Epithelial cell of prostate (primary cell): Measurements from ENCODE around the gene NEUROD1.

Experiments used
- DNase-seq: peaks from one replicate; pipeline ENCODE4 v3.0.0-alpha.2; 2011; ENCODE audit warnings: low read depth, low spot score
- H3K27ac ChIP-seq: fragments of 450-650 bp; 2 replicates; pipeline ENCODE4 v1.5.1; 2017; ENCODE audit warnings: mild to moderate bottlenecking

Gene NEUROD1

GRCh38 chr2:181680937-181681811 lies 857 bp upstream of the NEUROD1 start:
- no peak overlapping the region for H3K27ac ChIP-seq
- no peak for DNase-seq

DNA sequence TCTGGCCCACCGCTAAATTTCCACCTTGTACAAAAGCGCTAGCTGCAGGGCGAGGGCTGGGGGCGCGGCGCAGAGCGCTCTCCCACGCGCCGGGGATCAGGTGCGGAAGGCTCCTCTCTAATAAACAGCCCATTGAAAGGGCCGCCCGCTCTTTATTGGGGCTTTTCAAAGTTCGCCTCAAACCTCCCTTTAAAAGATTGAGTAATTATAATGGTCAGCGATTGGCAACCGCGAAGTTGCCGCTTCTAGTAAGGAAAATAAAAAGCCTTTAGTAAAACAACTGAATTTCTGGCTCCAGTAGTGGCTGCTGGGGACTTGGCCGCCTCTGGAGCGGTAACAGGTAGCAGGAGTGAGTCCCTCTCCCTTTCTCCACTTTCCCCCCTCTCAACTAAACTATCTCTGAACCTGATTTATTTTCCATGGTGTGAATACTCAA lies 755 bp downstream of the NEUROD1 start:
- H3K27ac ChIP-seq = no peak overlapping the region
- no peak for DNase-seq

GRCh38 chr2:181678861-181679543 lies 1.3 kb downstream of the NEUROD1 start:
- H3K27ac ChIP-seq = no peak overlapping the region
- no peak for DNase-seq

DNA sequence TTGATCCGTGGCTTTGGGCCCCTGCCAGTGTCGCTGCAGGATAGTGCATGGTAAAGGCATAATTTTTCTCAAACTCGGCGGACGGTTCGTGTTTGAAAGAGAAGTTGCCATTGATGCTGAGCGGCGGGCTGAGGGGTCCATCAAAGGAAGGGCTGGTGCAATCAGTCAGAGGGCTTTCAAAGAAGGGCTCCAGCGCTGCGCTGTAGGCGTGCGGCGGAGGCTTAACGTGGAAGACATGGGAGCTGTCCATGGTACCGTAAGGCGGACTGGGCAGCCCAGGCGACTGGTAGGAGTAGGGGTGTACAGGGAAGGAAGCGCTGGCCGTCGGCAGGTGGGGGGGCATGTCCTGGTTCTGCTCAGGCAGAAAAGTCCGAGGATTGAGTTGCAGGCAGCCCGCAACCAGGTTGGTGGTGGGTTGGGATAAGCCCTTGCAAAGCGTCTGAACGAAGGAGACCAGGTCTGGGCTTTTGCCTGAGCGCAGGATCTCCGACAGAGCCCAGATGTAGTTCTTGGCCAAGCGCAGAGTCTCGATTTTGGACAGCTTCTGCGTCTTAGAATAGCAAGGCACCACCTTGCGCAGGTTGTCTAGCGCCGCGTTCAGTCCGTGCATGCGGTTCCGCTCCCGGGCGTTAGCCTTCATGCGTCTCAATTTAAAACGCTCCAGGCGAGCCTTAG lies 2.3 kb downstream of the NEUROD1 start:
- peak; percentile 5 for DNase-seq
- no peak overlapping the region for H3K27ac ChIP-seq

DNA sequence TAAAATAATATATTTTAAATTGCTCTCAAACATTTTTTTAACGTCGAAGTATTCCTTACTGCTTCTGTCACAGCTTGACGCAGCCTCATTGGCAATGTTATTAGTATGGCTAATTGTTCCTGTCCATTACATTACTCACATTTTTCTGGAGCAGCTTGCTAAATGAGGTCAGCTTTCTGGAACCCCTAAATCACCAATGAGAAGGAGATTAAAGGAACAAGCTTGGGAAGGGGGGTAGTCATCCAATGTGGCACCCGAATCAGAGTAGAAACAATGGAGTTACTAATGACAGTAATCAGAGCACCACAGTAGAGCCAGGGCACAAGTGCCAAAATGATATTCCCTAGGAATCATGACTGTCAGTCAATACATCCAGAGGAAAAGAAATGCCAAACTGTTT lies 5.1 kb downstream of the NEUROD1 start:
- no peak for DNase-seq
- H3K27ac ChIP-seq = no peak overlapping the region

DNA sequence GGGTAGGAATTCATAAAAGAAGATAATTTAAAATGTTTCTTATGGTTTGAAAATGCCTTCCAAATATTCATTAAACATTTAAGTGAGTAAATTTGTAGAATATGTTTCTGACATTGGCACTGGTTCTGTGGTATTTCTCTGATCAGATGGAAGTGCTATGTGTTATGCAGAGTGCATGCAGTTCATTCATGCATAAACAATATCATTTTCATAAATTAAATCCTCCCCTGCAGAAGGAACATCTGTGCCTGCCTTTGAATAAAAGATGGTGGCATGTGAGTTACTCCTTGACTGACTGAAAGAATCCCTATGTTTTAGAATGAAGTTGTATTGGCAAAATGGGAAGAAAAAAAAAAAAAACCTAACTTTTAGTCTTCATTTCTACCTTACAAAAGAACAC lies 5.9 kb downstream of the NEUROD1 start:
- H3K27ac ChIP-seq = no peak overlapping the region
- DNase-seq = no peak

- no peak overlapping the region for H3K27ac ChIP-seq
- no peak for DNase-seq
Measured at GRCh38 chr2:181673173-181673572, 7.1 kb downstream of the NEUROD1 start.

GRCh38 chr2:181672255-181673008 lies 7.9 kb downstream of the NEUROD1 start:
- no peak for DNase-seq
- H3K27ac ChIP-seq = no peak overlapping the region

DNA sequence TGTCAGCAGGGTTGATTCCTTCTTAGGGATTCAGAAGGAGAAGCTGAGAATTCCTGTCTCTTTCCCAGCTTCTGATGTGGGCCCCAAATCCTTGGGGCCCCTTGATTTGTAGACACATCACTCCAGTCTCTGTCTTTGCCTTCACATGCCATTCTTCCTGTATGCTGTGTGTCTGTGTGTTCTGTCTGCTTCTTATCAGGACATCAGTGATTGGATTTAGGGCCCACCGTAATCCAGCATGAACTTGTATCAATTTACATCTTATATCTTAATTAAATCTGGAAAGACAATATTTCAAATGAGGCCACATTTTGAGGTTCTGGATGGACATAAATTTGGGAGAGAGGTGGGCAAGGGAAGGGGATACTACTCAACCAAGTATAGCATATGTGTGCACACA lies 9.7 kb downstream of the NEUROD1 start:
- no peak overlapping the region for H3K27ac ChIP-seq
- no peak for DNase-seq

GRCh38 chr2:181667234-181667633 lies 13.1 kb downstream of the NEUROD1 start:
- DNase-seq = no peak
- H3K27ac ChIP-seq = no peak overlapping the region

DNA sequence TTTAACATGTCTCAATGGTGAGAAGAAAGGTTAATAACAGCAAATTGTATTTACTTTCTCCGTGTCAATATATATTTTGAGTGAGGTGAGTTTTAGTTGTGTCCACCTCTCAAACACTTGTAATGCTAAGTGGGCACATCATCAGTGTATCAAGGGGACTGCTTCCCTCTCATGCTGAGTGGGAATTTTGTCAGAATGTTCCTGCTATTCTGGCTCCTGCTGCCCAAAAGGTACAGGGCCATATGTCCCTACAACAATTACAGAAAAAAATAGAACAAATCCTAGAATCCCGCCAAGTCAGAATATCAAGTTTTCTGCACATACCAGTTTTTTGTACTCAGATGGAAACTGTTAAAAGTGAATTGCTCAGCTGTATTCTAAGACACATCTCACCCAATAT lies 18.0 kb downstream of the NEUROD1 start:
- no peak for DNase-seq

DNA sequence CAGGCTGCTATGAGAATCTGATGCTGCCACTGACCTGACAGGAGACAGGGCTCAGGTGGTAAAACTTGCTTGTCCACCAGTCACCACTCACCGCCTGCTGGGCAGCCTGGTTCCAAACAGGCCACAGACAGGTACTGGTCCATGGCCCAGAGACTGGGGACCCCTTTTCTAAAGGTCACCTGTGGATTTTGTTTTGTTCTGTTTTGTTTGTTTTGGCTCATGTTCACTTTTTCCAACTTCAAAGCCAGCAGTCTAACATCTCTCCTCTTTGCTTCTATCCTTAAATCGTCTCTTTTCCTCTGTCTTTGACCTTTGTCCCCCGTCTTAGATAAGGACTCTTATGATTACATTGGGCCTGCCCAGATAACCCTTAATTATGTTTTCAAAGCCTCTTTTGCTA lies 20.1 kb downstream of the NEUROD1 start:
- no peak for DNase-seq
- no peak overlapping the region for H3K27ac ChIP-seq

More for the DNA sequence above, 18.0 kb downstream of the NEUROD1 start:
- no peak overlapping the region for H3K27ac ChIP-seq

DNA sequence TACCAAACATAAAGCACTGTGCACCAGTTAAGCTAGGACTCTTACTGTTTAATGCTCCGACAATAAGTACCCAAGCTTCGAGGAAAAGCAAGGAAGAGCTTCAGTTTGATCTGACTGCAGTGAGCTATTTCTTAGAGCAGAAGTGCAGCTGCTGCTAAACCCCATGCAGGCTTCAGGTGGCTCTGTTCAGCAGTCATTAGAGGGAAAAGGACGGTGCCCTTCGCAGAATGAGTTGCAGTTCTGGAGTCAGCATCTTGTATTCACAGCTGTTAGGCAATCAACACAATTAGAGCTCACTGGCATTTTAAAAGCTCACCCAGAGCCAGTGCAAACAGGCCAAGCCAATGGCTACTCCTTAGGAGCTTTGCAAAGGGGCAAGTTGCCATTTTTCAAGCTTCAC lies 21.9 kb downstream of the NEUROD1 start:
- H3K27ac ChIP-seq = no peak overlapping the region
- DNase-seq = no peak

DNA sequence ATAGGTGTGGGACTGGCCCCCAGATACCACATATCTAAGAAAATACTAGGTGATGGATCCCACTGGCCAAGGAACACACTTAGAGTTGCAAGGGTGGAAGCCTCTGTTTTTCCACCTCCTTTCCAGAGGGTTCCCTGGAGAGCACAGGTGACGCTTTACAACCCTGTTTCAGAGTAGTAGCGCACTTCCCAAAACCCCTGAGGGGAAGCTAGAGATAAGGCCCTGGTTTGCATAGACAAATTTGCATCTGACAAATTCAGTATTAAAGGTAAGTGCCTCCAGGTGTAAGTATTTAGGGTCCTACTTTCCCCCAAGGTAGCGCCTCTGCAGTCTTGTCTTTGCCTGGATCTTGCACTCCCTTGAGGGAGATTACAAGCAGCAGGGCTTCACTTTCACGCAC lies 22.9 kb downstream of the NEUROD1 start:
- H3K27ac ChIP-seq = no peak overlapping the region
- DNase-seq = no peak

- DNase-seq = no peak
- H3K27ac ChIP-seq = no peak within 1 kb of the TSS
Measured at GRCh38 chr2:181656450-181657291, 23.6 kb downstream of the NEUROD1 start, which contains the start of gene CERKL. TSS of gene CERKL (minus strand) at chr2:181657105. CDS start at chr2:181657006, 99 bp downstream.

- no peak for DNase-seq
- no peak overlapping the region for H3K27ac ChIP-seq
Measured at GRCh38 chr2:181655519-181655918, 24.8 kb downstream of the NEUROD1 start.

DNA sequence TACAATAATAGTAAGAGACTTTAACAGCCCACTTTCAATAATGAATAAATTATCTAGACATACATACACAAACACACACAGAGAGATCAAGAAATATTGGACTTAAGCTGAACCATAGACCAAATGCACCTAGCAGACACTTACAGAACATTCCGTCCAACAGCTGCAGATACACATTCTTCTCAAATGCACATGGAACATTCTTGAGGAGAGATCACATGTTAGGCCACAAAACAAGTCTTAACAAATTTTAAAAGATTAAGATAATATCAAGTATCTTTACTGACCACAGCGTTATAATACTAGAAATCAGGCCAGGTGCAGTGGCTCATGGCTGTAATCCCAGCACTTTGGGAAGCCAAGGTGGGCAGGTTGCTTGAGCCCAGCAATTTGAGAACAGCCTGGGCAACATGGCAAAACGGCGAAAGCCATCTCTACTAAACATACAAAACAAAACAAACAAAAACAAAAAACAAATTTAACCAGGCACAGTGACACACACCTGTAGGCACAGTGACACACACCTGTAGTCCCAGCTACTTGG lies 30.8 kb downstream of the NEUROD1 start:
- DNase-seq = no peak
- no peak overlapping the region for H3K27ac ChIP-seq

GRCh38 chr2:181648478-181649155 lies 31.7 kb downstream of the NEUROD1 start:
- no peak overlapping the region for H3K27ac ChIP-seq
- no peak for DNase-seq
